K562 treated with DMSO at 1 percent for 4 hours (cell line): ENCODE data around the gene SMIM17. TPM values are rescaled to one million over a fixed set of nuclear protein-coding genes. Genes with fewer than 3 reads are reported as not detected.

ENCODE experiments used
- total RNA-seq: library from RNA; unstranded; fragments of 300-600 nt; gene quantifications from 2 replicates; pipeline ENCODE4 v1.2.3, GENCODE V29; 2022; ENCODE audit not compliant: insufficient read depth

The SMIM17 gene
- total RNA-seq = not detected in 2 replicates

DNA sequence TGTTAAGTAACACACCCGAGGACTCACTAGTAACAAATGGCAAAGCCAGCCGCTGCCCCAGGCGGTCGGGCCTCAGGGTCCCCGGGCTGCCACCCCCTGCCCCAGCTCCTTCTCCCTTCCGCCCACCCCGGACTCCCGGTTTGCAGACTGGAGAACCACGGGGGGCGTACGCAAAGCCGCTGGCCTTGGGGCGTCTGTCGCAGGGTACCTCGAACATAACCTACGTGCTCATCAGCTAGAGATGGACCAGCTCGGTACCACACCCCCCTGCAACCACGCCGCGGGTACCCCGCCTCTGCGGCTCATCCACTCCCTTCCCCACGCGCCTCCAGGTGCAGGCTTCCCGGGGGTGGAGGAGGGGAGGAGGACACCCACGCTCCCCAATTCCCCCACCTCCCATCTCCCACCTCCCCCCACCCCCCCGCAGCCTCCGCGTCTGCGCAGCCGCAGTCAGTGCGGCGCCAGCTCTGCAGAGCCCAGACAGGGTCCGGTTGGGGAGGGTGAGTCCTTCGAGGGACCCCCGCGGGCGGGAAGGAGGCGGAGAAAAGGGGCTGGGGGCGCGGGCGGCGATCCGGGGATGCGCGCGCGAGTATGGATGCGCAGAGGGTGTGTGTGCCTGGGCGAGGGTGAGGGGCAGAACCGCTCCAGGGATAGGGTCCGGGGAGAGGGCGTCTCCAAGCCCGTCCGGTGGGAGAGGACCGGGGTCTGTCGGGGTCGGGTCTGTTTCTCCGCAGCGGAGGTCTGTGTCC is at the start of gene SMIM17:
Gene SMIM17 (plus strand): TSS at position 449 of the 749 bp plus-strand sequence. CDS start 2,509 bp downstream, outside the sequence.

DNA sequence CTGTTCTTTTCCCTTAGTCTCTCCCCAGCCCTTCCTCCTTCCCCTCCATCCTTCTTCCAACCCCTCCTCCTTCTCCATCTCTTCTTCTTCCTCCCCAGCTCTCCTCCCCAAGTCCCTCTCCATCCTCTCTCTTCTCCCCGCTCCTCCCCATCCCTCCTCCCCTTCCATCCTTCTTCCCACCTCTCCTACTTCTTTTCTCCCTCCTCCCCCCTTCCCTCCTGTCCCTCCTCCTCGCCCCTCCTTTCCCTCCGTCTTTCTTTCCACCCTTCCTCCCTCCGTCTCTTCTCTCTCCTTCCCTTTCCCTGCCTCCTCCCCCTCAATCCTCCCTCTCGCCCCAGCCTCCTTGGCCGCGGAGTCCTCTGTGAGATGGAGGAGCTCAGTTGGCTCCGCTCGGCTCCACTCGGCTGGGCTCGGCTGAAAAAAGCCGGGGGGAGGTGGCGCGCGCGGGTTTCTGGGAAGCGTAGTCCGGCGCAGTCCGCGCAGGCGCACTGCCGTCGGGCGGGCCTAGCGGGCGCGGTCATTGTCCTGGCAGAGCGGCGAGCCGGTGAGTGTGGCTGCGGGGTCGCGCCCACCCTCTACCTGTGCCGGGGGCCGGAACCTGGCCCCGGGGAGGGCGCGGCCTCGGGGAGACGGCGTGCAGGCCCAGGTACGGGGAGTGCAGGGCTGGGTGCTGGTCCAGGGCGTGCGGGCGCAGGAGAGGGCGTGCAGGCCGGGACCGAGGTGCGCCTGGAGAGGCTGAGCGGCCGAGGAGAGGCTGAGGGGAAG is 48.0 kb upstream of the SMIM17 start, which contains the start of gene ZNF71:
Gene ZNF71 (plus strand): TSS at position 520 of the 765 bp plus-strand sequence. CDS start 6,257 bp downstream, outside the sequence.

DNA sequence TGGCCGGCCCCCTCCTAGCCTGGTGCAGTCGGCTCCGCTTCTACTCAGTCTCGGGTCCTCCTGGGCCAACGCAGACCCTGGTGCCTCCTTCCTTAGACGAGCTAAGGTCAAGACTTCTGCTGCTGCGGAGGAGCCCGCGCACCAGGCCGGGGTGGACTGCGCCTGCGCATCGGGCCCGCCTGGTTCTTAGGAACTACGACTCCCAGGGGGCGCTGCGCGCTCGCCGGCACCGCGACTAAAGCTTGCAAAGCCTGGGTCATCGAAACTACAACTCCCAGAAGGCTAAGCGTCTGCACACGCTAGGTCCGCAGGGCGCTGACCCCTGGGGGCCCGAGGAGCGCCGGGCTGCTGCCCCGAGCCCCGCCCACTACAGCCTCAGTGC is 28.6 kb downstream of the SMIM17 start, which contains the start of gene ZNF835:
Gene ZNF835 (minus strand): TSS at position 145 of the 382 bp plus-strand sequence. CDS start 6,559 bp downstream, outside the sequence.

Other genes with a start within 250 kb of the SMIM17 start
- gene ZNF582, start 249.6 kb upstream of the SMIM17 start, total RNA-seq = 1.9 TPM in 1 of 2 replicates, not detected in the other
- 0.16 TPM in 1 of 2 replicates, not detected in the other for gene ZNF583, start 238.8 kb upstream of the SMIM17 start, total RNA-seq
- gene ZNF667, start 165.8 kb upstream of the SMIM17 start, total RNA-seq = not detected in 2 replicates
- gene ZNF471, start 135.3 kb upstream of the SMIM17 start, total RNA-seq = not detected in 2 replicates
- not detected in 2 replicates for gene ZFP28, start 104.2 kb upstream of the SMIM17 start, total RNA-seq
- not detected in 2 replicates for gene ZNF470, start 75.7 kb upstream of the SMIM17 start, total RNA-seq
- not detected in 2 replicates for gene ZNF71, start 47.9 kb upstream of the SMIM17 start, total RNA-seq
- not detected in 2 replicates for gene ZNF835, start 28.6 kb downstream of the SMIM17 start, total RNA-seq
- gene PEG3, start 197.6 kb downstream of the SMIM17 start, total RNA-seq = not detected in 2 replicates
- not detected in 2 replicates for gene ZIM2, start 197.6 kb downstream of the SMIM17 start, total RNA-seq